Astrocyte of the spinal cord (primary cell): Measurements from ENCODE around the gene SHROOM1.
A peak's percentile ranks its signal among the peaks of the same experiment; 100 is the strongest.

Source experiments
- DNase-seq: peaks from one replicate; pipeline ENCODE4 v3.0.0; 2011; ENCODE audit warnings: low read depth, low spot score
- H3K4me3 ChIP-seq: 2 replicates; pipeline ENCODE4 v1.5.1; 2011; ENCODE audit warnings: low read depth, mild to moderate bottlenecking, low read length, moderate library complexity
- in situ Hi-C: cut with HindIII; loops from 2 replicates; pipeline ENCODE4 v1.10.0; 2017; ENCODE audit warnings: low sequenced_read_pairs
- TF ChIP-seq, protein P1 (sequence below): IDR thresholded peaks from 2 replicates; pipeline ENCODE4 v1.5.1; 2012; ENCODE audit warnings: low read depth, mild to moderate bottlenecking, low read length, inconsistent platforms

The SHROOM1 gene

DNA sequence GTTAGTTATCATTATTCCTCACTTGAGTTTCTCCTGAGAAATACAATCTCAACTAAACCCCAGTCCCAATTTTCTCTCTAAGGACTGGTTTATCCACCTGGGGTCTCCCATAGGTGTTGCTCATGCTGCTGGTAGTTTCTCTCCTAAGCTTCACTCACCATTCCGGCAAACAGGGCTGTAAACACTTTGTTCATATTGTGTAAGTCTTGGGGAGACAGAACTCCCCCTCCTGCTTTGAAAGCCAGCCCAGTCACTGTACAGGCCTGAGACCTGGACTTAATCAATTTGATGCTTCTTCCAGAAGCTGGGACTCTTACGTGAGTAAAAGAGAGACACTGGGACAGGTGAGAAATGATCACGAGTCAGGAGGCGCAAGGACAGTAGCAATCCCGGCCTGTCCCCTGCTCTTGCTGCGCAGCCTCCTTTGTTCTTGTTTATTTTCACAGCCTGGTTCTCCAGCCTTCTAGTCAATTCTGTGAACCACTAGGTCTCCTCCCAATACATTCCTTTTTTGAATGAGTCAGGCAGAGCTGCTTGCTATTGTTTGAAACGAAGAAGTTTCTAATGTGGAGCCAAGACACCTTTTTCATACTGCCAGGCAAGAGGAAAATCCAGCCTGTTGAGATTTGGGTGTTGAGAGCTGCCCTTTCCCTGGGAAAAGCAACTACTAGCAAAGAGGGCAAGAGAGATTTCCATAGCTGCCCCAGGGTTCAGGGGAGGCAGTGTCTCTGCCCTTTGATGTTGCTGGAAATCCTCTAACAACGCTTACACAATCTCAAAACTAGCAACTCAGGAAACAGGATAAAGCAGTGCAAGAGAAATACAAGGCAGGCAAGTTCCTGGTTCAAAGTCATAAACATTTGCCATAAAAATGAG is 9.2 kb upstream of the SHROOM1 start:
- TF ChIP-seq, protein P1, sequence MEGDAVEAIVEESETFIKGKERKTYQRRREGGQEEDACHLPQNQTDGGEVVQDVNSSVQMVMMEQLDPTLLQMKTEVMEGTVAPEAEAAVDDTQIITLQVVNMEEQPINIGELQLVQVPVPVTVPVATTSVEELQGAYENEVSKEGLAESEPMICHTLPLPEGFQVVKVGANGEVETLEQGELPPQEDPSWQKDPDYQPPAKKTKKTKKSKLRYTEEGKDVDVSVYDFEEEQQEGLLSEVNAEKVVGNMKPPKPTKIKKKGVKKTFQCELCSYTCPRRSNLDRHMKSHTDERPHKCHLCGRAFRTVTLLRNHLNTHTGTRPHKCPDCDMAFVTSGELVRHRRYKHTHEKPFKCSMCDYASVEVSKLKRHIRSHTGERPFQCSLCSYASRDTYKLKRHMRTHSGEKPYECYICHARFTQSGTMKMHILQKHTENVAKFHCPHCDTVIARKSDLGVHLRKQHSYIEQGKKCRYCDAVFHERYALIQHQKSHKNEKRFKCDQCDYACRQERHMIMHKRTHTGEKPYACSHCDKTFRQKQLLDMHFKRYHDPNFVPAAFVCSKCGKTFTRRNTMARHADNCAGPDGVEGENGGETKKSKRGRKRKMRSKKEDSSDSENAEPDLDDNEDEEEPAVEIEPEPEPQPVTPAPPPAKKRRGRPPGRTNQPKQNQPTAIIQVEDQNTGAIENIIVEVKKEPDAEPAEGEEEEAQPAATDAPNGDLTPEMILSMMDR = no peak
- in situ Hi-C loops = no loop called here
- H3K4me3 ChIP-seq = no peak overlapping the region
- DNase-seq = peak; percentile 77

DNA sequence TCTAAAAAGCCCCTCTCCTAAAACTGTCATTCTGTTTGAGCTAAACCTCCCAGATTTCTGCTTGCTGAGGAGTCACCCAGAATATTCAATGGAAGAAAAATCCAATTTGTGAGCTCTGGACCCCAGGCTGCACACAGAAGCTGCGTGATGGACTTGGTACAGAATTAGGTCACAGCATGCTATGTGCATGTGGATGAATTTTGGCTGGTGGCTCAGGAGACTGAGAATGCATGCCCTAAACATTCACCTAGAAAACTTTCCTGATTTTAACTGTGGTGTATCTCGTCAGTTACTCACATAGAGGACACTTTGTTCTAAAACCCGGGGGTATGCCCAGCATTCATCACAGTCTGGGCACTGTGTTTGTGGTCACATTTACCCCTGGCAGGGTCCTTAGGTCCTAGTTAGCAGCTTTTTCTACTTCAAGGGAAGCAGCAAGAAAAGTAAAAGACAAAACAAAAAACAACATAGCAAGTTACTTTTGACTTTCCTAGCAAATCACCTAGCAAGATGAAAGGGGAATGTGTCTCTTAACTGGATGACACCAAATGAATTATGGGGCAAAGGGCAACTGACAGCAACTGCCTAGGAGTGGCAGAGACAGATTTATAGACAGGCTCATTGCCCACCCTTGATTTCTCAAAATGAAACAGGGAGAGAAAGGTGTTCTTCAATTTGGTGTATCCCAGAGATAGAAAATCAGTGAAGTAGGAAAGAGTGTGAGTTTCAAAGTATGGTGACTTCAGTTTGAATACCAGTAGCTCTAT is 8.3 kb upstream of the SHROOM1 start:
- in situ Hi-C loops = no loop called here
- no peak for DNase-seq
- TF ChIP-seq, protein P1 = no peak
- no peak overlapping the region for H3K4me3 ChIP-seq

DNA sequence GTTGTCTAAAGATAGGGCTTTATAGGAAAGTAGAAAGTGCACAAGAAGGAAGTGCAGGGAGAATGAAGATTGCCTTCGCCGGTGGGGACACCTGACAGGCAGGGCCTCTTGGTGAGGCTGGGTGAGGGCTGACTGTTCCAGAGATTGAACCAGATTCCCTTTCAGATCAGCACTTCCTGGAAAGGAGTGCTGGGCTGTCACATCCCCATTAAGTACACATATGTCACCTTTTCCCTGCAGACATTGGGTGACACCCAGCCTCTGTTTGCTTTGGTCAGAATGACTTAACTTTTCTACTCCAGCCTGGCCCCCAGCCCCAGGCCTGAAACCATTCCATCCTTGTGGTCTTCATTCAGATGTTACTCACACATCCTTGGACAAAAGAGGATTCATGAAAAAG is 7.4 kb upstream of the SHROOM1 start:
- H3K4me3 ChIP-seq = no peak overlapping the region
- no peak for DNase-seq
- in situ Hi-C loops = no loop called here
- TF ChIP-seq, protein P1 = no peak

DNA sequence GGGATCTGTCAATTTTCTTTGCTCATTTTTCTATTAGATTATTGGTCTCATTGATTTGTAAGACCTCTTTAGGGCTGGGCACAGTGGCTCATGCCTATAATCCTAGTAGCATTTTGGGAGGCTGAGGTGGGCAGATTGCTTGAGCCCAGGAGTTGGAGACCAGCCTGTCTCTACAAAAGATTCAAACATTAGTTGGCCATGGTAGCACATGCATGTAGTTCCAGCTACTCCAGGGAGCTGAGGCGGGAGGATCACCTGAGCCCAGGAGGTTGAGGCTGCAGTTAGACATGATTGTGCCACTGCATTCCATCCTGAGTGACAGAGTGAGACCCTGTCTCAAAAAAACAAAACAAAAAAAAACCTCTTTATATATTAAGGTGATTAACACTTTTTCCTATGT is 6.4 kb upstream of the SHROOM1 start:
- H3K4me3 ChIP-seq = no peak overlapping the region
- no peak for DNase-seq
- in situ Hi-C loops = no loop called here
- TF ChIP-seq, protein P1 = no peak

DNA sequence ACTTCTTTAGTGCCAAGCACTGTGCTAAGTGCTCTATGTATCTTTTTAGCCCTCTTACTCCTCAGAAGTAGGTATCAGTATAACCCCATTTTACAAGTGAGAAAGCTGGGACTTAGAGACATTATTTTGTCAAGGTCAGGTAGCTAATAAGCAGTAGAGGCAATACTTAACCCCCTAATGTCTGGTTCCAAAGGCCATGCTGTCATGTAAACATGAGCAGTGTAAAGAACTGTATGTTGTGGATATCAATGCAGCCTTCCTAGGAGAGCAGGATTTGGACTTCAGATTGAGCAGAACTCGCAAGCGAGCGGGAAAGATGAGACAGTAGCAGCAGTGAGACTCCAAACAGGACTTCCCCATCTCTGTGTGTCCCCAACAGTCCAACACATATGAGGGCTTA is 3.6 kb upstream of the SHROOM1 start:
- in situ Hi-C loops = no loop called here
- H3K4me3 ChIP-seq = no peak overlapping the region
- DNase-seq = no peak
- TF ChIP-seq, protein P1 = no peak

DNA sequence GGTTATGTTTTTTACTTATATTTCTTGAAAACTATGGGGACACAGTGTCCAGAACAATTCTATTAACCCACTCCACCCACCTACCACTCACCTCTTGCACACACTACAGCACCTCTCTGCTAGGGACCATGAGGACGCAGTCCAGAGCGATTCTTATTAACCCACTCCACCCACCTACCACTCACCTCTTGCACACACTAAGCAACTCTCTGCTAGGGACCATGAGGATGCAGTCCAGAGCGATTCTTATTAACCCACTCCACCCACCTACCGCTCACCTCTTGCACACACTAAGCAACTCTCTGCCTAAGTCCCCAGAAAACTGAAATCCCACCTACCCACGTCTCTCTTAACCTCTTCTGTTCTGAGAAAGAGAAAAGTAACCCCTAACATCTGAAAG is 2.2 kb upstream of the SHROOM1 start:
- TF ChIP-seq, protein P1 = no peak
- no peak overlapping the region for H3K4me3 ChIP-seq
- DNase-seq = no peak
- in situ Hi-C loops = no loop called here
